ENCODE measurements around the gene ACTC1. TPM values are rescaled to one million over a fixed set of nuclear protein-coding genes. Genes with fewer than 3 reads are reported as not detected.

ACTC1 gene
- polyA plus RNA-seq, 2 of the 4 experiments (the other 2 are of a cell fraction): 0.22 to 1.1 TPM

GRCh38 chr15:34796847-34797435 is 1.6 kb upstream of the ACTC1 start:
- H3K4me3 ChIP-seq: no peak overlapping the region
- DNase-seq (ENCODE audit: low read depth in 1 of 2, low spot score in 1 of 2) (no peak), FAIRE-seq (peak; percentile 43), ATAC-seq (no peak)
- no peak overlapping the region for H3K4me2 ChIP-seq
- ChIA-PET POLR2A (no interaction called here), CTCF (interaction anchor here (0.9 to 1.4 kb wide), 2 partner anchors 19 to 173 kb away, joined by 3 to 4 read pairs; partner anchors contain the start of gene AQR)
- H3K4me1 ChIP-seq: peaks cover 16% of the 10 kb centered on the region
- 76% methylated on average over 5 of the region's 5 CpGs for WGBS (ENCODE audit: missing lambda C conversion rate)
- TF ChIP-seq NPAS2 (CRISPR knock-in tag; IDR thresholded peaks at IDR 0.05; ENCODE audit: borderline replicate concordance): no peak
- TF ChIP-seq RFX5 (IDR thresholded peaks at IDR 0.05): no peak
- TF ChIP-seq ZC3H11A (IDR thresholded peaks at IDR 0.05): no peak
- no peak for TF ChIP-seq HDAC2 (IDR thresholded peaks at IDR 0.05)
- no peak for TF ChIP-seq CEBPB (IDR thresholded peaks at IDR 0.05)
- TF ChIP-seq RCOR1 (IDR thresholded peaks at IDR 0.05; ENCODE audit: low read depth, low read length): no peak
- no peak for TF ChIP-seq MAFK (IDR thresholded peaks at IDR 0.05; ENCODE audit: partially characterized antibody)
- TF ChIP-seq MAZ (IDR thresholded peaks at IDR 0.05; ENCODE audit: borderline replicate concordance, low read depth, low read length): no peak
- no peak for TF ChIP-seq ATOH8 (CRISPR knock-in tag; IDR thresholded peaks at IDR 0.05; ENCODE audit: low read depth)
- TF ChIP-seq HOXB5 (CRISPR knock-in tag; IDR thresholded peaks at IDR 0.05): no peak
- no peak for TF ChIP-seq EP300 (IDR thresholded peaks at IDR 0.05)
- no peaks in the 10 kb centered on the region for H3K9me3 ChIP-seq
- H3K27ac ChIP-seq: no peak overlapping the region

GRCh38 chr15:34794590-34795206 is 651 bp downstream of the ACTC1 start:
- H3K4me1 ChIP-seq: peaks cover 14% of the 10 kb centered on the region
- DNase-seq (ENCODE audit: low read depth in 1 of 2, low spot score in 1 of 2) (no peak), ATAC-seq (no peak; a peak in 1 of 6 replicates), FAIRE-seq (no peak)
- 81% methylated on average over 32 of the region's 33 CpGs for WGBS (ENCODE audit: missing lambda C conversion rate)
- TF ChIP-seq CHD2 (IDR thresholded peaks at IDR 0.05; ENCODE audit: low read length, partially characterized antibody) (no peak), RNF2 (IDR thresholded peaks at IDR 0.05; ENCODE audit: borderline replicate concordance, low read depth) (no peak), JUN (IDR thresholded peaks at IDR 0.05) (no peak), MAX (IDR thresholded peaks at IDR 0.05) (no peak), RAD21 (conservative IDR thresholded peaks at IDR 0.05 in 1 of 2, IDR thresholded peaks at IDR 0.05 in 1 of 2) (no peak), POLR2A (IDR thresholded peaks at IDR 0.05; ENCODE audit: low read length) (no peak), FOXS1 (CRISPR knock-in tag; IDR thresholded peaks at IDR 0.05) (no peak), MYC (IDR thresholded peaks at IDR 0.05; ENCODE audit: borderline replicate concordance, low read length) (no peak), CEBPB (IDR thresholded peaks at IDR 0.05) (no peak), POLR2AphosphoS2 (conservative IDR thresholded peaks at IDR 0.05; ENCODE audit: low read length) (no peak), HMGXB4 (CRISPR knock-in tag; IDR thresholded peaks at IDR 0.05; ENCODE audit: borderline replicate concordance) (no peak), TFCP2L1 (CRISPR knock-in tag; IDR thresholded peaks at IDR 0.05) (no peak), RARB (CRISPR knock-in tag; IDR thresholded peaks at IDR 0.05) (no peak), HOXB13 (CRISPR knock-in tag; IDR thresholded peaks at IDR 0.05; ENCODE audit: low read depth) (no peak), SREBF2 (IDR thresholded peaks at IDR 0.05) (no peak)
- ChIA-PET POLR2A (no interaction called here), CTCF (interaction anchor here (1.2 to 1.3 kb wide), 2 partner anchors 18 to 126 kb away, joined by 3 read pairs; no protein-coding TSS in a partner anchor)
- H3K27ac ChIP-seq: peak overlapping the region; percentile 50 to 83; a peak in 5 of 6 replicates
- peak overlapping the region; percentile 24; the same call in 2 of the 3 replicates for H3K4me3 ChIP-seq
- no peaks in the 10 kb centered on the region for H3K9me3 ChIP-seq
- peak overlapping the region; percentile 76 for H3K4me2 ChIP-seq

Data from A549 (cell line).